Measurements from ENCODE around the gene BBS5. TPM values are rescaled to one million over a fixed set of nuclear protein-coding genes. Genes with fewer than 3 reads are reported as not detected.
"Not testable (repeated sequence)": the region's sequence is repeated elsewhere in the genome, so short reads cannot be mapped to it uniquely, and the experiment has no call there.

Gene BBS5
- total and polyA plus RNA-seq, 2 experiments from 2014 or later: 0.10 to 0.36 TPM

DNA sequence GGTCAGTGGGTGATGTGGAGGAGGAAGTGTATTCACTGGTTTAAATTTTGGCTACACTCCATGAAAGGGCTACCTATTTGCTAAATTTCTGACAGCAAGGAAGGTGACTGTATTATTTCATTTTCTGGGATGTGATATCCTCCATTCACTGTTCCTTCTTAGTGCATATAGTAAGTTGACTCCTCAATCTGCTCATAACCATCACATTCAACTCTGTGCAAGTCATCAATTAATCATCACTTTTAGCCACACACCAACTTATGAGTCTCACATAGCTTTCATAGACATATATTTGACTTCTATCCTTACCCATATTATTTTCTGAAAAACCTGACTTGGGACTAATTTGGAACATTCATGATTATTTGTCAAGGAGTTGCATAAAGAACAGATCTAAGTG, 47.2 kb downstream of the BBS5 start (continued):
- TF ChIP-seq, protein P1, sequence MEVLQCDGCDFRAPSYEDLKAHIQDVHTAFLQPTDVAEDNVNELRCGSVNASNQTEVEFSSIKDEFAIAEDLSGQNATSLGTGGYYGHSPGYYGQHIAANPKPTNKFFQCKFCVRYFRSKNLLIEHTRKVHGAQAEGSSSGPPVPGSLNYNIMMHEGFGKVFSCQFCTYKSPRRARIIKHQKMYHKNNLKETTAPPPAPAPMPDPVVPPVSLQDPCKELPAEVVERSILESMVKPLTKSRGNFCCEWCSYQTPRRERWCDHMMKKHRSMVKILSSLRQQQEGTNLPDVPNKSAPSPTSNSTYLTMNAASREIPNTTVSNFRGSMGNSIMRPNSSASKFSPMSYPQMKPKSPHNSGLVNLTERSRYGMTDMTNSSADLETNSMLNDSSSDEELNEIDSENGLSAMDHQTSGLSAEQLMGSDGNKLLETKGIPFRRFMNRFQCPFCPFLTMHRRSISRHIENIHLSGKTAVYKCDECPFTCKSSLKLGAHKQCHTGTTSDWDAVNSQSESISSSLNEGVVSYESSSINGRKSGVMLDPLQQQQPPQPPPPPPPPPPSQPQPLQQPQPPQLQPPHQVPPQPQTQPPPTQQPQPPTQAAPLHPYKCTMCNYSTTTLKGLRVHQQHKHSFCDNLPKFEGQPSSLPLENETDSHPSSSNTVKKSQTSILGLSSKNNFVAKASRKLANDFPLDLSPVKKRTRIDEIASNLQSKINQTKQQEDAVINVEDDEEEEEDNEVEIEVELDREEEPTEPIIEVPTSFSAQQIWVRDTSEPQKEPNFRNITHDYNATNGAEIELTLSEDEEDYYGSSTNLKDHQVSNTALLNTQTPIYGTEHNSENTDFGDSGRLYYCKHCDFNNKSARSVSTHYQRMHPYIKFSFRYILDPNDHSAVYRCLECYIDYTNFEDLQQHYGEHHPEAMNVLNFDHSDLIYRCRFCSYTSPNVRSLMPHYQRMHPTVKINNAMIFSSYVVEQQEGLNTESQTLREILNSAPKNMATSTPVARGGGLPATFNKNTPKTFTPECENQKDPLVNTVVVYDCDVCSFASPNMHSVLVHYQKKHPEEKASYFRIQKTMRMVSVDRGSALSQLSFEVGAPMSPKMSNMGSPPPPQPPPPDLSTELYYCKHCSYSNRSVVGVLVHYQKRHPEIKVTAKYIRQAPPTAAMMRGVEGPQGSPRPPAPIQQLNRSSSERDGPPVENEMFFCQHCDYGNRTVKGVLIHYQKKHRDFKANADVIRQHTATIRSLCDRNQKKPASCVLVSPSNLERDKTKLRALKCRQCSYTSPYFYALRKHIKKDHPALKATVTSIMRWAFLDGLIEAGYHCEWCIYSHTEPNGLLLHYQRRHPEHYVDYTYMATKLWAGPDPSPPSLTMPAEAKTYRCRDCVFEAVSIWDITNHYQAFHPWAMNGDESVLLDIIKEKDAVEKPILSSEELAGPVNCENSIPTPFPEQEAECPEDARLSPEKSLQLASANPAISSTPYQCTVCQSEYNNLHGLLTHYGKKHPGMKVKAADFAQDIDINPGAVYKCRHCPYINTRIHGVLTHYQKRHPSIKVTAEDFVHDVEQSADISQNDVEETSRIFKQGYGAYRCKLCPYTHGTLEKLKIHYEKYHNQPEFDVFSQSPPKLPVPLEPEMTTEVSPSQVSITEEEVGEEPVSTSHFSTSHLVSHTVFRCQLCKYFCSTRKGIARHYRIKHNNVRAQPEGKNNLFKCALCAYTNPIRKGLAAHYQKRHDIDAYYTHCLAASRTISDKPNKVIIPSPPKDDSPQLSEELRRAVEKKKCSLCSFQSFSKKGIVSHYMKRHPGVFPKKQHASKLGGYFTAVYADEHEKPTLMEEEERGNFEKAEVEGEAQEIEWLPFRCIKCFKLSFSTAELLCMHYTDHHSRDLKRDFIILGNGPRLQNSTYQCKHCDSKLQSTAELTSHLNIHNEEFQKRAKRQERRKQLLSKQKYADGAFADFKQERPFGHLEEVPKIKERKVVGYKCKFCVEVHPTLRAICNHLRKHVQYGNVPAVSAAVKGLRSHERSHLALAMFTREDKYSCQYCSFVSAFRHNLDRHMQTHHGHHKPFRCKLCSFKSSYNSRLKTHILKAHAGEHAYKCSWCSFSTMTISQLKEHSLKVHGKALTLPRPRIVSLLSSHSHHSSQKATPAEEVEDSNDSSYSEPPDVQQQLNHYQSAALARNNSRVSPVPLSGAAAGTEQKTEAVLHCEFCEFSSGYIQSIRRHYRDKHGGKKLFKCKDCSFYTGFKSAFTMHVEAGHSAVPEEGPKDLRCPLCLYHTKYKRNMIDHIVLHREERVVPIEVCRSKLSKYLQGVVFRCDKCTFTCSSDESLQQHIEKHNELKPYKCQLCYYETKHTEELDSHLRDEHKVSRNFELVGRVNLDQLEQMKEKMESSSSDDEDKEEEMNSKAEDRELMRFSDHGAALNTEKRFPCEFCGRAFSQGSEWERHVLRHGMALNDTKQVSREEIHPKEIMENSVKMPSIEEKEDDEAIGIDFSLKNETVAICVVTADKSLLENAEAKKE (CRISPR knock-in tag; IDR thresholded peaks at IDR 0.05): no peak
- TF ChIP-seq JUNB (IDR thresholded peaks at IDR 0.05; ENCODE audit: unreplicated experiment): no peak
- no peak for TF ChIP-seq CREB1 (CRISPR knock-in tag; IDR thresholded peaks at IDR 0.05; ENCODE audit: low read depth)
- TF ChIP-seq STAT1 (IDR thresholded peaks at IDR 0.05; ENCODE audit: unreplicated experiment): no peak
- TF ChIP-seq ZNF114 (CRISPR knock-in tag; IDR thresholded peaks at IDR 0.05): no peak

DNA sequence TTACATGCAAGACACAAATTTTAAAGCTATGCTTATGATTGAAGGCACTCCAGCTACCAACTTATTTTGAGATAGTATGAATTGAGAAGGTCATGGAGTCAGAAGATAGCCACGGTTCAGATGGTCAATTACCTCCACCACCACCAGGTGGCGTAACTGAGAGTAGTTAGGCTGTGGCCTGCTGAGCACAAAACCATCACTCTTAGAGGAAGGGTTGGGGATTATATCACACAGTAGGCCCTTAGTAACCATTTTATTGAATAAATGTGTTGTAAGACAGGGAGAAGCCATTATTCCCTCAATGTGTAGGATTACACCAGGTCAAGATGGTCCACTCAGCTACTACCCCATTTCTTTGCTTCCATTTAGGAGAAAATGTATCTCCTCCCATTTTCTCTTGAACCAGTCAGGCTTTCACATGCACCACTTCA, 49.0 kb downstream of the BBS5 start:
- DNase-seq (ENCODE audit: low spot score) (peak; percentile 90), ATAC-seq (peak; percentile 94)
- no peak overlapping the region for H3K27ac ChIP-seq (ENCODE audit: low read depth)
- no peak overlapping the region for H3K4me3 Mint-ChIP-seq
- H3K4me1 Mint-ChIP-seq: no peaks in the 10 kb centered on the region
- H3K4me2 ChIP-seq: no peak overlapping the region
- H2AFZ ChIP-seq: no peak overlapping the region
- H3K27me3 ChIP-seq (ENCODE audit: insufficient read depth): no peaks in the 10 kb centered on the region
- H3K79me2 ChIP-seq (replicated peaks; ENCODE audit: insufficient read depth): no peaks in the 10 kb centered on the region
- TF ChIP-seq NANOG (IDR thresholded peaks at IDR 0.05; ENCODE audit: borderline replicate concordance) (no peak), EZH2 (IDR thresholded peaks at IDR 0.05; ENCODE audit: low read depth, unreplicated experiment) (no peak)
- TF ChIP-seq, protein P2, sequence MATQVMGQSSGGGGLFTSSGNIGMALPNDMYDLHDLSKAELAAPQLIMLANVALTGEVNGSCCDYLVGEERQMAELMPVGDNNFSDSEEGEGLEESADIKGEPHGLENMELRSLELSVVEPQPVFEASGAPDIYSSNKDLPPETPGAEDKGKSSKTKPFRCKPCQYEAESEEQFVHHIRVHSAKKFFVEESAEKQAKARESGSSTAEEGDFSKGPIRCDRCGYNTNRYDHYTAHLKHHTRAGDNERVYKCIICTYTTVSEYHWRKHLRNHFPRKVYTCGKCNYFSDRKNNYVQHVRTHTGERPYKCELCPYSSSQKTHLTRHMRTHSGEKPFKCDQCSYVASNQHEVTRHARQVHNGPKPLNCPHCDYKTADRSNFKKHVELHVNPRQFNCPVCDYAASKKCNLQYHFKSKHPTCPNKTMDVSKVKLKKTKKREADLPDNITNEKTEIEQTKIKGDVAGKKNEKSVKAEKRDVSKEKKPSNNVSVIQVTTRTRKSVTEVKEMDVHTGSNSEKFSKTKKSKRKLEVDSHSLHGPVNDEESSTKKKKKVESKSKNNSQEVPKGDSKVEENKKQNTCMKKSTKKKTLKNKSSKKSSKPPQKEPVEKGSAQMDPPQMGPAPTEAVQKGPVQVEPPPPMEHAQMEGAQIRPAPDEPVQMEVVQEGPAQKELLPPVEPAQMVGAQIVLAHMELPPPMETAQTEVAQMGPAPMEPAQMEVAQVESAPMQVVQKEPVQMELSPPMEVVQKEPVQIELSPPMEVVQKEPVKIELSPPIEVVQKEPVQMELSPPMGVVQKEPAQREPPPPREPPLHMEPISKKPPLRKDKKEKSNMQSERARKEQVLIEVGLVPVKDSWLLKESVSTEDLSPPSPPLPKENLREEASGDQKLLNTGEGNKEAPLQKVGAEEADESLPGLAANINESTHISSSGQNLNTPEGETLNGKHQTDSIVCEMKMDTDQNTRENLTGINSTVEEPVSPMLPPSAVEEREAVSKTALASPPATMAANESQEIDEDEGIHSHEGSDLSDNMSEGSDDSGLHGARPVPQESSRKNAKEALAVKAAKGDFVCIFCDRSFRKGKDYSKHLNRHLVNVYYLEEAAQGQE (IDR thresholded peaks at IDR 0.05; ENCODE audit: unreplicated experiment): no peak
- TF ChIP-seq, protein P3, sequence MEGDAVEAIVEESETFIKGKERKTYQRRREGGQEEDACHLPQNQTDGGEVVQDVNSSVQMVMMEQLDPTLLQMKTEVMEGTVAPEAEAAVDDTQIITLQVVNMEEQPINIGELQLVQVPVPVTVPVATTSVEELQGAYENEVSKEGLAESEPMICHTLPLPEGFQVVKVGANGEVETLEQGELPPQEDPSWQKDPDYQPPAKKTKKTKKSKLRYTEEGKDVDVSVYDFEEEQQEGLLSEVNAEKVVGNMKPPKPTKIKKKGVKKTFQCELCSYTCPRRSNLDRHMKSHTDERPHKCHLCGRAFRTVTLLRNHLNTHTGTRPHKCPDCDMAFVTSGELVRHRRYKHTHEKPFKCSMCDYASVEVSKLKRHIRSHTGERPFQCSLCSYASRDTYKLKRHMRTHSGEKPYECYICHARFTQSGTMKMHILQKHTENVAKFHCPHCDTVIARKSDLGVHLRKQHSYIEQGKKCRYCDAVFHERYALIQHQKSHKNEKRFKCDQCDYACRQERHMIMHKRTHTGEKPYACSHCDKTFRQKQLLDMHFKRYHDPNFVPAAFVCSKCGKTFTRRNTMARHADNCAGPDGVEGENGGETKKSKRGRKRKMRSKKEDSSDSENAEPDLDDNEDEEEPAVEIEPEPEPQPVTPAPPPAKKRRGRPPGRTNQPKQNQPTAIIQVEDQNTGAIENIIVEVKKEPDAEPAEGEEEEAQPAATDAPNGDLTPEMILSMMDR (conservative IDR thresholded peaks at IDR 0.05; ENCODE audit: low read depth in 2 of 2): peak; percentile 92 to 94
- H3K4me1 ChIP-seq (ENCODE audit: insufficient read depth): no peaks in the 10 kb centered on the region
- no peaks in the 10 kb centered on the region for H3K27me3 Mint-ChIP-seq (ENCODE audit: insufficient read depth, low read depth, poor library complexity)
- peaks cover 6% of the 10 kb centered on the region; the same call in 2 of the 3 replicates for H3K36me3 Mint-ChIP-seq (ENCODE audit: low read depth)
- H3F3A ChIP-seq (replicated peaks; ENCODE audit: low read depth): no peaks in the 10 kb centered on the region
- no peaks in the 10 kb centered on the region for H4K20me1 ChIP-seq (replicated peaks; ENCODE audit: insufficient read depth)
- peaks cover 8% of the 10 kb centered on the region; the same call in 1 of the 2 replicates for H3K36me3 ChIP-seq (ENCODE audit: insufficient read depth)
- no peak overlapping the region for H3K27ac Mint-ChIP-seq
- no peaks in the 10 kb centered on the region for H3K9me2 ChIP-seq (ENCODE audit: insufficient read depth)
- no peak overlapping the region for H3K4me3 ChIP-seq
- H3K9me3 Mint-ChIP-seq: no peaks in the 10 kb centered on the region

DNA sequence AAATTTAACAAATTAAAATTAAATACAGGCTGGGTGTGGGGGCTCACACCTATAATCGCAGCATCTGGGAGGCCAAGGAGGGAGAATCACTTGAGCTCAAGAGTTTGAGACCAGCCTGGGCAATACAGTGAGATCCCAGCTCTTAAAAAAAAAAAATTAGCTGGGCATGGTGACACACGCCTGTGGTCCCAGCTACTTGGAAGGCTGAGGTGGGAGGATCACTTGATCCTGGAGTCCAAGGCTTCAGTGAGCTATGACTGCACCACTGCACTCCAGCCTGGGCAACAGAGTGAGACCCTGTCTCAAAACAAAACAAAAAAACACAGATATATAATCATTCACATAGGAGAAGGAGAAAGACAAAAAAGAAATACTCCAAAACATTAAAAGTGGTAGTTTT, 60.2 kb downstream of the BBS5 start:
- H3K9me3 Mint-ChIP-seq; H3K27me3 Mint-ChIP-seq (ENCODE audit: insufficient read depth, low read depth, poor library complexity); H3K4me3 ChIP-seq; H3K4me2 ChIP-seq; H3K4me1 ChIP-seq (ENCODE audit: insufficient read depth); DNase-seq (ENCODE audit: low spot score); H3K4me1 Mint-ChIP-seq; ATAC-seq; H3F3A ChIP-seq (replicated peaks; ENCODE audit: low read depth); H3K4me3 Mint-ChIP-seq; H3K27ac ChIP-seq (ENCODE audit: low read depth); H2AFZ ChIP-seq; H3K27ac Mint-ChIP-seq; H3K79me2 ChIP-seq (replicated peaks; ENCODE audit: insufficient read depth); H3K9me2 ChIP-seq (ENCODE audit: insufficient read depth); H4K20me1 ChIP-seq (replicated peaks; ENCODE audit: insufficient read depth); H3K27me3 ChIP-seq (ENCODE audit: insufficient read depth): not testable (repeated sequence)
- peaks cover 31% of the 10 kb centered on the region; the same call in 1 of the 2 replicates for H3K36me3 ChIP-seq (ENCODE audit: insufficient read depth)
- H3K36me3 Mint-ChIP-seq (ENCODE audit: low read depth): peaks cover 31% of the 10 kb centered on the region

All from GM23338 (cell line).